ENCODE data around the gene UFSP2.

Gene UFSP2

DNA sequence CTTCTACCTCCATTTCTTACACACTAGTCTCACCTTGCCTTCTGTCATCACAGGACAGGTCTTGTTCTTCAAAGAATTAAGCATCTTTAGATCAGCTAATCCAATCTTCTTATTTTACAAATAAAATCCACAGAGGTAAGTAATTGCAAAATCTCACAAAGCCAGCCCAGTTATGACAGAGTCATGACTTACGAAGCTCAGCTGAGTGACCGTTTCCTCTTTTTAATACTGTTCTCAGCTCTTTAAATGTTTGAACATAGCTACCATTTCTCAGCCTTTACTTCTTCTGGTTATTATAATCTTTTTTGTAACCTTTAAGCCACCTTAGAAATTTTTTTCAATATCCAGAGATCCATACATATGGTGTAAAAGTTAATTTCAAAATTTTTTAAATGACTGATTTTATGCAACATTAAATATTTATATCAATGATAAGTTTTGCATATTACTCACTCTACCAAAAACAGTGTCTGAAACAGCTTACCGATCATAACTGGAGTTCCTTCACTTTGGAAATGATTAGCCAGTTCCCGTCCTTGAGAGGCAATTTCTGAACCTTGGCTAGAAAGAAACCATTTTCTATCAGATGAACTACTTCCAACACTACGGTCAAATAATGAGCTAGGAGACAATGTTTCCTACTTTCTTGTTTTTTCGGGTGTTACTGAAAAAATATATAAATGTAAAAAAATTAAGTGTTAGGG lies 20.3 kb downstream of the UFSP2 start:
- Mint-ChIP-seq H3K4me3 (no peak overlapping the region), H3K9me3 (peaks cover 4% of the 10 kb centered on the region), H3K27ac (no peak overlapping the region)

DNA sequence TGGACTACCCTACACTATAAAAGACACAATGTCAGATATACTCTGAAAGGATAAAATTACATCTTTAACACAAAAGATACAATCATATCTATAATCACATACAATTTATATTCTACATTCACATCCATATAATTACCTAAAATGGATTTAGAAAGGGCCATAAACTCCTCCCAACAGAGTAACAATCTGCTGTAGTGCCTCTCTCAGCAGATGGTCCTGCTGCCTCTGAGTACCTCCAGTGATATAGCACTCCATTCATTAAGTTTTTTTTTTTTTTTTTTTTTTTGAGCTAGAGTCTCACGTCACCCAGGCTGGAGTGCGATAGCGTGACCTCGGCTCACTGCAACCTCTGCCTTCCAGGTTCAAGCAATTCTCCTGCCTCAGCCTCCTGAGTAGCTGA lies 21.7 kb downstream of the UFSP2 start:
- peaks cover 47% of the 10 kb centered on the region for H3K36me3 Mint-ChIP-seq (ENCODE audit: low read depth)
- no peaks in the 10 kb centered on the region for H3K9me3 Mint-ChIP-seq
- H3K4me1 Mint-ChIP-seq (ENCODE audit: low read depth): peaks cover 15% of the 10 kb centered on the region
- H3K4me3 Mint-ChIP-seq: no peak overlapping the region
- no peak overlapping the region for H3K27ac Mint-ChIP-seq
- no peaks in the 10 kb centered on the region for H3K27me3 Mint-ChIP-seq (ENCODE audit: low read depth)

More for the DNA sequence above, 20.3 kb downstream of the UFSP2 start:
- H3K36me3 Mint-ChIP-seq (ENCODE audit: low read depth): peaks cover 41% of the 10 kb centered on the region
- peaks cover 2% of the 10 kb centered on the region for H3K4me1 Mint-ChIP-seq (ENCODE audit: low read depth)
- H3K27me3 Mint-ChIP-seq (ENCODE audit: low read depth): no peaks in the 10 kb centered on the region

DNA sequence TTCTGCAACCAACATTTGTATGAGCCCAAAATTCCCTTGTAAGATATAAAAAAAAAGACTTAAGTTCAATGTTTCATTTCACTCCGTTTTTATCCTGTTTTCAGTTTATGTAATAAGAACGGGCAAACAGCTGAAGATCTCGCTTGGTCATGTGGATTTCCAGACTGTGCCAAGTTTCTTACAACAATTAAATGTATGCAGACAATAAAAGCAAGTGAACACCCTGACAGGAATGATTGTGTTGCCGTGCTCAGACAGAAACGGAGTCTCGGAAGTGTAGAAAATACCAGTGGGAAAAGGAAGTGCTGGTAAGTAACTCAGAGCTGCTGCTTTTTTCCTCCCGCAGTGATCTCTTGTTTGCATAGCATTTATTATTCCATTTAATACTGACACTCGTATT lies 26.3 kb downstream of the UFSP2 start:
- no peaks in the 10 kb centered on the region for H3K27me3 Mint-ChIP-seq (ENCODE audit: low read depth)
- H3K27ac Mint-ChIP-seq: no peak overlapping the region
- no peaks in the 10 kb centered on the region for H3K9me3 Mint-ChIP-seq
- H3K36me3 Mint-ChIP-seq (ENCODE audit: low read depth): peaks cover 33% of the 10 kb centered on the region
- H3K4me1 Mint-ChIP-seq (ENCODE audit: low read depth): peaks cover 43% of the 10 kb centered on the region
- no peak overlapping the region for H3K4me3 Mint-ChIP-seq

GRCh38 chr4:185398618-185399017 lies 27.1 kb downstream of the UFSP2 start:
- no peaks in the 10 kb centered on the region for H3K9me3 Mint-ChIP-seq
- peaks cover 31% of the 10 kb centered on the region for H3K36me3 Mint-ChIP-seq (ENCODE audit: low read depth)
- H3K4me1 Mint-ChIP-seq (ENCODE audit: low read depth): peaks cover 50% of the 10 kb centered on the region
- no peaks in the 10 kb centered on the region for H3K27me3 Mint-ChIP-seq (ENCODE audit: low read depth)
- H3K27ac Mint-ChIP-seq: no peak overlapping the region
- H3K4me3 Mint-ChIP-seq: no peak overlapping the region

- Mint-ChIP-seq H3K4me1 (ENCODE audit: low read depth) (peaks cover 51% of the 10 kb centered on the region), H3K27ac (peak within 1 kb of the TSS; percentile 98), H3K36me3 (ENCODE audit: low read depth) (peaks cover 24% of the 10 kb centered on the region), H3K4me3 (peak within 1 kb of the TSS; percentile 94), H3K9me3 (no peaks in the 10 kb centered on the region), H3K27me3 (ENCODE audit: low read depth) (no peaks in the 10 kb centered on the region)
These were observed 28.9 kb downstream of the UFSP2 start, which contains the start of gene ANKRD37 for GRCh38 chr4:185396724-185397385. Gene ANKRD37, plus strand, starts transcription at chr4:185396841. Its CDS starts 83 bp downstream, at chr4:185396924.

DNA sequence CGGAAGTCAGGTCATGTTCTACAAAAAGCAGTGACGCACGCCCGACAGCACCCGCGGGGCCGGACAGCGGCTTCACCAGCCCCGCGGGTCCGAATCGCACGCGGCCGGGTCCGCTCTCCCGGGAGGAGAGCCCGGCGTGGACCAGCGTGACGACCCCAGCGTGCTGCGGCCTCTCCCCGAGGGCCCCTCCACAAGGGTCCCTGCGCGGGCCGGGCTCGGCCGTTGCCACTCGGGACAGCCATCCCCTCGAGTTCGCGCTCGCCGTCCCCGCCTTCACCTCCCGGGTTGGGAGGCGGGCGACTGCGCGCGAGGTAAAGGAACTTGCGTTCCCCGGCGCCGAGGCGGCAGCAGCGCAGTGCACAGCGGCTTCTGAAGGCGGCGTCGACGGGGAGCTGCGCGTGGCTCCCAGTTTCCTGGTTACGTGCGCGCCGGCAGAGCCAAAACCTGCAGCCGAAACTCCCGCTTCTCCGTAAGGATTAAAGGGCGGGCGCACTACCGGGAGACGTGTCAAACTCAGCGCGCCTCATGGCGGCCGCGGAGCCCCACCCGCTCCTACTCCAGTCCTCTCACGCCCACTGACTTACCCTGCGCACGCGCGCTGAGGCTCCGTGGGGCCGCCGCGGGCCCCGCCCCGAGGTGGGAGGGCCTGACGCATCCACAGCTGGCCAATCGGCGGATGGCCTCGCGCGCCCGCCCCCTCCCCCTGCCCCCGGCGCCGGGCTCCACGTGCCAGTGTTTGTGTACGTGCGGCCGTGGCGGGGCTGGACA lies 29.6 kb downstream of the UFSP2 start:
- H3K4me1 Mint-ChIP-seq (ENCODE audit: low read depth): peaks cover 49% of the 10 kb centered on the region
- no peaks in the 10 kb centered on the region for H3K9me3 Mint-ChIP-seq
- peaks cover 21% of the 10 kb centered on the region for H3K36me3 Mint-ChIP-seq (ENCODE audit: low read depth)
- H3K4me3 Mint-ChIP-seq: peak overlapping the region; percentile 94
- no peaks in the 10 kb centered on the region for H3K27me3 Mint-ChIP-seq (ENCODE audit: low read depth)
- peak overlapping the region; percentile 98 for H3K27ac Mint-ChIP-seq

DNA sequence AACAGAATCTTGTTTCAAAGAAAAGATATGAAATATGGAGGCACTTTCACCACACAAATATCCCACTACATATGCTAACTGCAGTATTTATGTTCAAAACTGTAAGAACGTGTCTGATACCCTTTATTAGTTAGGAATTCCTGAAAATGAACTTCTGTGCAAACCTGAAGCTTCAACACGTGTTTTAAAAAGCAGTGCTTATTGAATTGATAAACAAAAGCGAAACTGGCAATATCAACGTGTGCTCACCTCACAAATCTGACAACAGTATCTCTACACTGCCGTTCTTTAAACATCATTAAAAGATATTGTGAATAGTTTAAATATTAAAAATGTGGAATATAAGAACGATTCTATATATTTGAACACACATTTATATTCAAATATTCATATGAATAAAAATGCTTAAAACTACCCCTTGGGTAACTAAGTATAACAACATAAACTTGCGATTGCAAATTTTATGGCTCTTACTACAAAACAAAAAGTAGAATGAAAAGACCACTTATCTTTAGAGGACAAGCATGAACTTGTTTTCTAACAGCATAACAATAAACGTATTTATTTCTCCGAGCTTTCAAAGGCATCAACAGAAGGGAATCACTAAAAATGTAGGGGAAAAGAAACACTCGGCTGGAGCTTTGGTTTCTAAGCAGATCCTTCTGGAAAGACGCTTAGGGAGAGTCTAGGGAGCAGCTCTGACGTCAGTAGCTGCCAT lies 30.4 kb downstream of the UFSP2 start, which contains the start of gene LRP2BP:
Gene LRP2BP, minus strand, starts transcription at position 687 of the 718 bp plus-strand sequence. CDS start 17,738 bp downstream, outside the sequence.
- Mint-ChIP-seq H3K27me3 (ENCODE audit: low read depth) (no peaks in the 10 kb centered on the region), H3K4me3 (peak within 1 kb of the TSS; percentile 94), H3K36me3 (ENCODE audit: low read depth) (peaks cover 22% of the 10 kb centered on the region), H3K9me3 (no peaks in the 10 kb centered on the region), H3K4me1 (ENCODE audit: low read depth) (peaks cover 48% of the 10 kb centered on the region), H3K27ac (peak within 1 kb of the TSS; percentile 98)

DNA sequence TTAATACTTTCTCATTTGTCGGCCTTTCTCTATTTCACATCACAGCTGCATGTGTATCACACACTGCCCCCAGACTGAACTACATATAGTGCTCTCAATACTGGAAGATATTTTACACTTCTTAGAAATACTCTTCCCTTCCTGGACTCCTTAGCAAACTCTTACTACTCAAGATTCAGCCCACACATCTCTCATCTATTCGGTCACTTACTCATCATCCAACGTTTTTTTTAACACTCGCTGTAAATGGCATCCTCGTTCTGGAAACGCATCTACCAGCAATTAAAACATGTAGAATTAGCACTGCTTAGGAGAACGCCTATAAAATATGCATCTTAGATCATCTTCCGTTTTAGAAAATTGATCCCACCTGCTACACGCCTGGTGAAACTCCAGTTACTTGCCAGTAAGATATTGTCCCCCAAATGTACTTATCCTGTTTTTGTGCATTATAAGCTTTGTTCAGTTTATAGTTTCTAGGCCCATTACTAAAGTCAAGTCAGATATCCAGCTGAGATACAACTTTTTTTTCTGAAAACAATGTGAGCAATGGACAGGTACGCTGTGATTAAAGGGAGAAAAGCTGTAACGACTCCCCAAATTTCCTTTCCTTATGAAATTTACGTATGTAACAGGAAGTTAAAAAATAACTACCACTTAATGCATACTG lies 31.1 kb downstream of the UFSP2 start:
- H3K4me1 Mint-ChIP-seq (ENCODE audit: low read depth): peaks cover 42% of the 10 kb centered on the region
- no peaks in the 10 kb centered on the region for H3K27me3 Mint-ChIP-seq (ENCODE audit: low read depth)
- peaks cover 16% of the 10 kb centered on the region for H3K36me3 Mint-ChIP-seq (ENCODE audit: low read depth)
- H3K9me3 Mint-ChIP-seq: no peaks in the 10 kb centered on the region
- peak overlapping the region; percentile 94 for H3K4me3 Mint-ChIP-seq
- H3K27ac Mint-ChIP-seq: peak overlapping the region; percentile 98

GRCh38 chr4:185392156-185392555 lies 33.6 kb downstream of the UFSP2 start:
- Mint-ChIP-seq H3K4me3 (no peak overlapping the region), H3K27me3 (ENCODE audit: low read depth) (no peaks in the 10 kb centered on the region), H3K36me3 (ENCODE audit: low read depth) (peaks cover 4% of the 10 kb centered on the region), H3K4me1 (ENCODE audit: low read depth) (peaks cover 19% of the 10 kb centered on the region), H3K27ac (no peak overlapping the region), H3K9me3 (no peaks in the 10 kb centered on the region)

DNA sequence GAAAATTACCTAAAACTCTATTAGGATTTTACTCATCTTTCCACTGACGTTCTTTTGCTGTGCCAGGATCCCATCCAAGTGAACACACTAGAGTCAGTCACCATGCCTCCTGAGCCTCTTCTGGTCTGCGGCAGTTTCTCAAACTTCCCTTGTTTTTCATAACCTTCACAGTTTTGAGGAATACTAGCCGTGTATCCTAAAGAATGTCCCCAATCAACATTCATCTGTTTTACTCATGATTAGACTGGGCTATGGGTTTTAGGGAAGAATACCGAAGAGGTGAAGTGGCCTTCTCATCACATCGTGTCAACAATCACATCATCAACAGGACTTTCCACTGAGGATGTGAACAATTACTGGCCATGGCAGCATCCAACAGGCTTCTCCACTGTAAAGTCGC lies 34.8 kb downstream of the UFSP2 start:
- H3K27me3 Mint-ChIP-seq (ENCODE audit: low read depth): no peaks in the 10 kb centered on the region
- H3K4me3 Mint-ChIP-seq: no peak overlapping the region
- H3K36me3 Mint-ChIP-seq (ENCODE audit: low read depth): peaks cover 4% of the 10 kb centered on the region
- no peaks in the 10 kb centered on the region for H3K9me3 Mint-ChIP-seq
- H3K27ac Mint-ChIP-seq: no peak overlapping the region
- H3K4me1 Mint-ChIP-seq (ENCODE audit: low read depth): peaks cover 17% of the 10 kb centered on the region

DNA sequence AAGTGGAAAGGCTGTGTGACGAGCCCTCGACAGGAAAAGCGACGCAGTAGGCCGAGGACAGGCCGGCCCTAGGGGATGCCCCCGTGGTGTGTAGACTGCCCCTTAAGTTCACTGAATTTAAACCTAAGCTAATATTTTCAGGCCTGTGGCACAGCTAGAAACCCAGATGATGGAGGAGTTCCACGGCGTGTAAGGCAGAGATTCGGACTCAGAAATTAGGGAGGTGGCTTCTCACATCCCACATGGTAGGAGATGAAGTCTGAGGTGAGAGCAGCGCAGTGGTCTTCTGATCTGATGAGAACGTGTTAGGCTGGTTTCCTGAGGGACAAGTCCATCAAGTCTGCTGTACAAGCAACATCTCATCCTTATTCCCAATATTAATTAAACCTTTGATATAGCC lies 37.8 kb downstream of the UFSP2 start:
- H3K27me3 Mint-ChIP-seq (ENCODE audit: low read depth): no peaks in the 10 kb centered on the region
- H3K27ac Mint-ChIP-seq: no peak overlapping the region
- no peak overlapping the region for H3K4me3 Mint-ChIP-seq
- no peaks in the 10 kb centered on the region for H3K9me3 Mint-ChIP-seq
- H3K4me1 Mint-ChIP-seq (ENCODE audit: low read depth): peaks cover 16% of the 10 kb centered on the region
- H3K36me3 Mint-ChIP-seq (ENCODE audit: low read depth): peaks cover 9% of the 10 kb centered on the region

DNA sequence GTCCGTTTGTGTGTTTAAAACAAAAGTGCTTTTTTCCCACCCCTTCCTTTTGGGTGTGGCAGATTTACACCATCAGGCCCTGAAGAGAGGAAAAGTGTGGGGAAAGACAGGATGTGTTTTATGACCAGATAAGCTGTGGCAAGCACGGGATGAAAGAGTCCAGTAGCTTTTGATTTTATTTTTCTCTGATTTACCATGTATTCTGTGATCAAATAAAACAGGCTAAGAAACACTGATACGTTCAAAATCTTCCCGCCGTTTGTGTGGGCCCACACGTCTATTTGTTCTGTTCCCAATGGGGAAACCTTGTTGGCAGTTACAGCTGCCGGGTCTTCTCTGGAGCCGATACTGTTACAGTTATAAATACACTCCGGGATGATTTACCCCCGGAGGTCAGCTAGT lies 40.8 kb downstream of the UFSP2 start:
- H3K27ac Mint-ChIP-seq: no peak overlapping the region

GRCh38 chr4:185384061-185384460 lies 41.7 kb downstream of the UFSP2 start:
- Mint-ChIP-seq H3K27ac (no peak overlapping the region), H3K36me3 (ENCODE audit: low read depth) (peaks cover 13% of the 10 kb centered on the region), H3K4me1 (ENCODE audit: low read depth) (peaks cover 16% of the 10 kb centered on the region), H3K4me3 (no peak overlapping the region), H3K9me3 (peaks cover 8% of the 10 kb centered on the region), H3K27me3 (ENCODE audit: low read depth) (no peaks in the 10 kb centered on the region)

More for the DNA sequence above, 40.8 kb downstream of the UFSP2 start:
- Mint-ChIP-seq H3K4me3 (no peak overlapping the region), H3K36me3 (ENCODE audit: low read depth) (peaks cover 13% of the 10 kb centered on the region), H3K9me3 (peaks cover 8% of the 10 kb centered on the region), H3K4me1 (ENCODE audit: low read depth) (peaks cover 16% of the 10 kb centered on the region), H3K27me3 (ENCODE audit: low read depth) (no peaks in the 10 kb centered on the region)

GRCh38 chr4:185383451-185383850 lies 42.3 kb downstream of the UFSP2 start:
- no peak overlapping the region for H3K27ac Mint-ChIP-seq
- H3K9me3 Mint-ChIP-seq: peaks cover 8% of the 10 kb centered on the region
- peaks cover 13% of the 10 kb centered on the region for H3K36me3 Mint-ChIP-seq (ENCODE audit: low read depth)
- H3K4me1 Mint-ChIP-seq (ENCODE audit: low read depth): peaks cover 16% of the 10 kb centered on the region
- no peak overlapping the region for H3K4me3 Mint-ChIP-seq
- H3K27me3 Mint-ChIP-seq (ENCODE audit: low read depth): no peaks in the 10 kb centered on the region

Data from T-helper 1 cell treated with Interleukin-12 subunit alpha and Interleukin-12 subunit beta and Interleukin-4 antibody, amounts not matched to agents 30 μg/mL and 1 μg/mL, for 36 hours (primary cell).